HFF-Myc (cell line): ENCODE results near the gene RETSAT.
"Not testable (repeated sequence)": the region's sequence is repeated elsewhere in the genome, so short reads cannot be mapped to it uniquely, and the experiment has no call there.

ENCODE experiments used
- DNase-seq: peaks from one replicate; pipeline ENCODE4 v3.0.0-alpha.2; 2011; ENCODE audit warnings: low read depth; ENCODE audit errors: extremely low read depth
- H3K4me3 ChIP-seq: replicated peaks from 2 replicates; pipeline ENCODE4 v1.5.1; 2011; ENCODE audit warnings: low read depth, mild to moderate bottlenecking, control low read depth, low read length
- CTCF ChIP-seq: IDR thresholded peaks from 2 replicates; pipeline ENCODE4 v1.5.1; 2012; ENCODE audit warnings: mild to moderate bottlenecking, low read depth, low read length, control low read depth; ENCODE audit errors: missing control alignments

RETSAT gene

GRCh38 chr2:85326406-85327159, 27.7 kb downstream of the RETSAT start:
- no peak for DNase-seq
- no peak for TF ChIP-seq CTCF
- peak overlapping the region; percentile 91 for H3K4me3 ChIP-seq

GRCh38 chr2:85325466-85325811, 28.9 kb downstream of the RETSAT start:
- peak overlapping the region; percentile 91 for H3K4me3 ChIP-seq

DNA sequence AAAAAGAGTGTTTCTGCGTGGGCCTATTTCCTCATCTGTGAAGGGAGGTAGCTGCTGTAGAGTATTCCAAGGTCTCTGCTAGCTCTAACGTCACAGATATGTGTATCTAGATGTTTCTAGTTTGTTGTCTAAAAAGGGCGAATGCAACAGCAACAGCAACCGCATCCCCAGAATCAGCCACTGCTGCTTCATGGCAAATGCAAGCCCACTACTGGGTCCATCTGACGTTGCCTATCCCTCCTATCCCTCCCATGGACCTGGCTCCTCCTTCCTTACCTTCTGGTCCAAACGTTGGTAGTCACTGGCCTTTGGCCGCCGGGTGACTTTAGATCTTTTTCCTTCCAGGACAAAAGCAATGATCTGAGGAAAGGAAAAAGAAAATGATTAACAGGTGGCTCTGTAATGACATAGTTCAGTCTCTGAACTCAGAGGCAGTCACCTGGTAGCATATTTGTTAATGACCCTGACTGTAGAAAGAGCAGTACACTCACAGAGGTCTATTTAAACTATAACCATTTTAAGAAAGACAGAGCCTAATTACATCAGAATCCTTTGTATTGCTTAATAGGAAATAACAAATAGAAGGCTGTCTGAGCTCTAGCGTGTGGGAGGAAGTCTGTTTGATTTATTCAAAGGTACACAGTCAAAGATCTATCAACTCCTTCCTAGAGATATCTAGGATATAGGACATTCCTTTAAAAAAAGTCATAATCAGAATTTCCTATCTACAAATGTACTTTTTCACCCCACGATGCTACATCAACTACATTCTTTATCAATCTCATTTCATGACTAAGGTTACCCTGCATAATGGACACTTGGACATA, 29.5 kb downstream of the RETSAT start:
- DNase-seq: no peak
- peak overlapping the region; percentile 91 for H3K4me3 ChIP-seq
- TF ChIP-seq CTCF: no peak

More at GRCh38 chr2:85325466-85325811, 28.9 kb downstream of the RETSAT start:
- no peak for TF ChIP-seq CTCF
- no peak for DNase-seq

DNA sequence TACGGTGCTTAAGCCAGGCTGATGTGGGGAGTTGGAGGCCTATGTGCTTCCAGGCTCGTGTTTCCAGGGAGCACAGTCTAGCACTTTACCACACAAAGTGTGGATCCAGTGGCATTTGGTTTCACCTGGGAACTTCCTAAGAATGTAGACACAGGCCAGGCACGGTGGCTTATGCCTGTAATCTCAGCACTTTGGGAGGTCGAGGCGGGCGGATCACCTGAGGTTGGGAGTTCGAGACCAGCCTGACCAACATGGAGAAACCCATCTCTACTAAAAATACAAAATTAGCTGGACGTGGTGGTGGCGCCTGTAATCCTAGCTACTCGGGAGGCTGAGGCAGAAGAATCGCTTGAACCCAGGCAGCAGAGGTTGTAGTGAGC, 30.4 kb downstream of the RETSAT start:
- H3K4me3 ChIP-seq, DNase-seq: not testable (repeated sequence)

GRCh38 chr2:85323351-85323987, 30.9 kb downstream of the RETSAT start:
- H3K4me3 ChIP-seq: no peak overlapping the region
- no peak for TF ChIP-seq CTCF
- DNase-seq: no peak

DNA sequence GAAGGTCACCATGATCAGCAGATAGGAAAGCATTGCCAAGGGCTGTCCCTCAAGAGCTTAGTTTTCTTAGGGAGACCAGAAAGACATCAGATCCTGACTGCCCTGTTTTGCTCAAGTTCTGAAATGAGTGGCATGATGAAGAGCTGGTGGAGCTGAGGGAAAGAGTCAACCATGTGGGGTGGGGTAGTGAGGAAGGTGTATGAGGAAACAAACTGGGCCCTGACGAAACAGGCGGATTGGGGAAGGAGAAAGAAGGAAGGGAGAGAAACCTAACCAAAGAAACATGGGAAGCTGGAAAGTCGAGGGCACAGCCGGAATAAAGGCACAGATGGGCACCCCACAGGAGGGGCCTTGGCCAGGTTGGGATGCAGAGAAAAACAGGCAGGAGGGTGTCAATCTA, 34.5 kb downstream of the RETSAT start:
- TF ChIP-seq CTCF: no peak
- H3K4me3 ChIP-seq: no peak overlapping the region
- DNase-seq: no peak

GRCh38 chr2:85318222-85319074, 35.9 kb downstream of the RETSAT start:
- DNase-seq: peak; percentile 73
- H3K4me3 ChIP-seq: no peak overlapping the region

GRCh38 chr2:85315921-85316320, 38.4 kb downstream of the RETSAT start:
- H3K4me3 ChIP-seq, DNase-seq: not testable (repeated sequence)

More at GRCh38 chr2:85318222-85319074, 35.9 kb downstream of the RETSAT start:
- no peak for TF ChIP-seq CTCF
